Kidney (tissue), 14 donors: ENCODE measurements around the gene CMSS1. TPM values are rescaled to one million over a fixed set of nuclear protein-coding genes. Genes with fewer than 3 reads are reported as not detected.

ENCODE experiments used
- DNase-seq, 5 donors: peaks; one replicate each; pipeline ENCODE4 v3.0.0-alpha.2; 2013 to 2020
- FAIRE-seq: peaks from 2 replicates; lab custom pipeline; 2012; peaks lifted over from hg19 to GRCh38; lab: Jason Lieb, UNC
- H3K27ac ChIP-seq, 2 donors: one replicate each; pipeline ENCODE4 v1.7.0; 2013; ENCODE audit warnings: low read depth in 2 of 2, low read length in 2 of 2, inconsistent platforms in 1 of 2
- H3K27me3 ChIP-seq: one replicate; pipeline ENCODE4 v1.7.1; 2013; ENCODE audit warnings: low read length, inconsistent platforms; ENCODE audit not compliant: control insufficient read depth, insufficient read depth
- H3K36me3 ChIP-seq, 3 donors: one replicate each; pipeline versions ENCODE4 v1.7.0 to v1.7.1; 2013; ENCODE audit warnings: low read length in 3 of 3, control low read depth in 1 of 3, inconsistent platforms in 1 of 3; ENCODE audit not compliant: insufficient read depth in 3 of 3, control insufficient read depth in 2 of 3
- H3K4me1 ChIP-seq, 3 donors: one replicate each; pipeline versions ENCODE4 v1.7.0 to v1.7.1; 2013; ENCODE audit warnings: low read length in 3 of 3, inconsistent platforms in 1 of 3, low read depth in 1 of 3; ENCODE audit not compliant: control insufficient read depth in 2 of 3, insufficient read depth in 2 of 3
- H3K4me3 ChIP-seq, 3 donors: one replicate each; pipeline versions ENCODE4 v1.7.0 to v1.8.1; 2013; ENCODE audit warnings: low read length in 3 of 3, control low read depth in 1 of 3, inconsistent platforms in 1 of 3
- H3K9ac ChIP-seq, 3 donors: one replicate each; pipeline versions ENCODE4 v1.7.0 to v1.7.1; 2013; ENCODE audit warnings: low read length in 3 of 3, control low read depth in 1 of 3, inconsistent platforms in 1 of 3
- H3K9me3 ChIP-seq, 3 donors: one replicate each; pipeline versions ENCODE4 v1.7.0 to v1.7.1; 2013; ENCODE audit warnings: low read length in 3 of 3, control low read depth in 1 of 3, inconsistent platforms in 1 of 3; ENCODE audit not compliant: control insufficient read depth in 2 of 3, insufficient read depth in 1 of 3
- intact Hi-C: fragments of 100-400 bp; cut with DNase I; formaldehyde crosslinking; loops from one replicate; pipeline ENCODE4 v1.11.1; 2022
- polyA plus RNA-seq: library from polyadenylated mRNA; stranded (reverse); fragments of 350-450 nt; fragmentation: Illumina TruSeq; extraction: RNeasy Lipid Tissue Mini Kit (QIAGEN cat#74804); gene quantifications from one replicate; pipeline ENCODE4 v1.2.3, GENCODE V29; 2014; ENCODE audit warnings: low read depth, low replicate concordance; ENCODE audit not compliant: insufficient read depth
- total RNA-seq: library from RNA; stranded (reverse); fragmentation: NEBNext Ultra II Directional; extraction: Animal tissue kit (Norgen Biotek cat#: 25700); gene quantifications from one replicate; pipeline ENCODE4 v1.2.1, GENCODE V29; 2021
- TF ChIP-seq, protein P1 (sequence below): IDR thresholded peaks from 3 replicates; pipeline ENCODE4 v1.5.1; 2012; ENCODE audit warnings: mild to moderate bottlenecking, moderate library complexity, borderline replicate concordance; ENCODE audit not compliant: insufficient read depth; ENCODE audit errors: extremely low read depth
- donor health status: control.
- donor health status: control.
- donor health status: control.
- donor health status: control.
- donor health status: control.
- donor health status: DM: yes; HTN: yes; CAD: no.
- donor health status: Normal renal cell carcinoma (clear cell type).

Gene CMSS1
- total and polyA plus RNA-seq, 2 donors from 2014 or later: 26.4 to 27.0 TPM

DNA sequence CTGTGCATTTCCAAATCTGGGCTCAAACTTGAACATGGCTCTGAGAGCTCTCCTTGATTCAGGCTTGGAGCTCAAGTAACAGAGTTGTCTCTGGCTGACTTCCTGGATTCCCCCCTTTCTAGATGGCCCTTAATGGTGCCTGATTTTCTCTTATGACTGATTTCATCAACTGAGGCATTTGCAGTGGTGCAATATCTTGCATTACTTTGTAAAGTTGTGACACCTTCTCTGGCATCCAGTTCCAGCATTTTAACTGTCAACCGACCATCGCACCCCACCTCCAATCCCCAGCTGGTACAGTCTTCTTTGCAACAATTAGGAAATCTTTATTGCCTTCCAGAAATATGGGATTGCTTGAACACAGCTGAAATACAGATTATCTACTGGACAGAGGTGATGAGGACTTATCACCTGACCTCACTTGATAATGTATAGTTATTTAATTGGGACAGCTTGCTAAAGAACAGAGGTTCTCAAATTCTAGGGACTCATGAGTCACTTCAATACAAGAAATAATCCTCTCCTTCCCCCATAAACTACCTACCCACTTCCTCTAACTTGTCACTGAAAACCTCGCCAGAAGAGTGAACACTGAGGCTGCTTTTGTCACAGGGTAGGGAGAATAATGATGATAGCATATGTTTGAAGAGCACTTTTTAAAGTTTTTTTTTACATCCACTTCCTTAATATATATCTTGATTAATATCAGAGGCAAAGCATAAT, 254.8 kb downstream of the CMSS1 start:
- intact Hi-C loops: loop anchor here (10.0 kb wide), 1 partner anchor 182 kb away; no protein-coding TSS in a partner anchor
- TF ChIP-seq, protein P1, sequence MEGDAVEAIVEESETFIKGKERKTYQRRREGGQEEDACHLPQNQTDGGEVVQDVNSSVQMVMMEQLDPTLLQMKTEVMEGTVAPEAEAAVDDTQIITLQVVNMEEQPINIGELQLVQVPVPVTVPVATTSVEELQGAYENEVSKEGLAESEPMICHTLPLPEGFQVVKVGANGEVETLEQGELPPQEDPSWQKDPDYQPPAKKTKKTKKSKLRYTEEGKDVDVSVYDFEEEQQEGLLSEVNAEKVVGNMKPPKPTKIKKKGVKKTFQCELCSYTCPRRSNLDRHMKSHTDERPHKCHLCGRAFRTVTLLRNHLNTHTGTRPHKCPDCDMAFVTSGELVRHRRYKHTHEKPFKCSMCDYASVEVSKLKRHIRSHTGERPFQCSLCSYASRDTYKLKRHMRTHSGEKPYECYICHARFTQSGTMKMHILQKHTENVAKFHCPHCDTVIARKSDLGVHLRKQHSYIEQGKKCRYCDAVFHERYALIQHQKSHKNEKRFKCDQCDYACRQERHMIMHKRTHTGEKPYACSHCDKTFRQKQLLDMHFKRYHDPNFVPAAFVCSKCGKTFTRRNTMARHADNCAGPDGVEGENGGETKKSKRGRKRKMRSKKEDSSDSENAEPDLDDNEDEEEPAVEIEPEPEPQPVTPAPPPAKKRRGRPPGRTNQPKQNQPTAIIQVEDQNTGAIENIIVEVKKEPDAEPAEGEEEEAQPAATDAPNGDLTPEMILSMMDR: no peak
- no peak overlapping the region for H3K4me3 ChIP-seq
- peaks cover 5 to 22% (median 7%) of the 10 kb centered on the region in 3 donors for H3K4me1 ChIP-seq
- H3K27ac ChIP-seq: no peak overlapping the region
- no peaks in the 10 kb centered on the region for H3K27me3 ChIP-seq
- no peak overlapping the region for H3K9ac ChIP-seq
- no peak for DNase-seq
- no peaks in the 10 kb centered on the region for H3K36me3 ChIP-seq
- no peaks in the 10 kb centered on the region for H3K9me3 ChIP-seq
- no peak for FAIRE-seq

DNA sequence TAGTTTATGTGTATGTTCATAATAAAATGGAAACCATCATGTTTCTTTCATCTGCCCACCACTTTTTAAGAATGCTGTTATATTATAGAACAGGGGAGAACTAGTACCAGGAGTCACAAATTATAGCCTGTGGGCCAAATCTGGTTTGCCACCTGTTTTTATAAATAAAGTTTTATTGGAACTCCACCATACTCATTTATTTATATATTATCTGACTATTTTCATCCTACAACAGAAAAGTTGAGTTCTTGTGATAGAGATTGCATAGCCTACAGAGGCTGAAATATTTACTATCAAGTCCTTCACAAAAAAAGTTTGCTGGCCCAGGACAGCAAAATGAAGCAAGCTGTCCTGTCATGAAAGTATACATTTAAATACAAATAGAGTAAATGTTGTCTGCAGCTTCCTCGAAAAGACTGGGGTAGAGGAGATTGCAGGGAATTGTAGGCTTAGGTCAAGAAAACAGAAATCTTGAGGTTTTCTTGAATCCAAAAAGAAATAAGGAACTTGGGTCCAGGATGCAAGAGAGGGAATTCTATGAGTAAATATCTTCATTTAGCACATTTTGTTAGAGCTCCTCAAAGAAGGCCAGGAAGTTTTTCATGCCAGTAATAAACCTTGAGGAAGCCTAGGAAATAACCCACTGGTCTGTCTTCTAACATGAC, 255.5 kb downstream of the CMSS1 start:
- no peaks in the 10 kb centered on the region for H3K9me3 ChIP-seq
- H3K36me3 ChIP-seq: no peaks in the 10 kb centered on the region
- intact Hi-C loops: loop anchor here (10.0 kb wide), 1 partner anchor 182 kb away; no protein-coding TSS in a partner anchor
- no peak overlapping the region for H3K4me3 ChIP-seq
- peaks cover 5 to 22% (median 7%) of the 10 kb centered on the region in 3 donors for H3K4me1 ChIP-seq
- no peaks in the 10 kb centered on the region for H3K27me3 ChIP-seq
- no peak overlapping the region for H3K9ac ChIP-seq
- TF ChIP-seq, protein P1: no peak
- DNase-seq: no peak
- no peak overlapping the region for H3K27ac ChIP-seq
- no peak for FAIRE-seq

DNA sequence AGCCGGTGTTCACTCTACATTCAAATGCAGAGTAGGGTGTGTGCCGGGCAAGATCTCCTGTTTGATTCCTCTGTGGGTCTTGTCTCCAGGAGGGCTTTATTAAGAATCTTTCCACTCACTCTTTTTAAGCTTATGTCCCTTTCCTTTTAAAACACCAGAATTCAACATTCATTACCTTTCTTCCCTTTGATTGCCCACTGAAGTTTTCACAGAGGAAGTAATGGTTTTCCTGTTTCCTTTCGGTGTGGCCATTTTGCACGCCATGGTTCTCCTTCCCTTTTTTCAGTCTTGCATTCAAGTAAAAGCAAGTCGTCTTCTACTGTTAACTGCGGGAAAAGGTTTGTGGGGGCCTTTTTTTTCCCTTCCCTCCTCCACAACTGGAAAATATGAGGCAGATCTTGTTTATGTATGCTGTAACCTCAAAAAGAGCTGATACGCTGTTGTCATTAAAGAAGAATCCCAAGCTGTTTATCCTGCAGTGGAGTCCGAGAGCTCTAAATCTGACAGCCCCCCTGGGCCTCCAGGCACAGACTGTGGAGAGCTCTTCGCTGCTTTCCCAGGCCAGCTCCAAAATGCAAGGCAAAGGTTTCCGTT, 256.1 kb downstream of the CMSS1 start:
- DNase-seq (peak in 4 of 5 donors; percentile 25 to 71 (median 54)), FAIRE-seq (no peak)
- intact Hi-C loops: loop anchor here (10.0 kb wide), 1 partner anchor 181 kb away; no protein-coding TSS in a partner anchor
- no peak overlapping the region for H3K9ac ChIP-seq
- no peak overlapping the region for H3K27ac ChIP-seq
- H3K4me1 ChIP-seq: peaks cover 5 to 22% (median 7%) of the 10 kb centered on the region in 3 donors
- no peaks in the 10 kb centered on the region for H3K27me3 ChIP-seq
- TF ChIP-seq, protein P1: no peak
- H3K9me3 ChIP-seq: no peaks in the 10 kb centered on the region
- H3K4me3 ChIP-seq: no peak overlapping the region
- no peaks in the 10 kb centered on the region for H3K36me3 ChIP-seq
